NCI-H510A treated with DMSO at 0.1 percent for 48 hours (cell line): ENCODE data around the gene CLK2.
"Not testable (repeated sequence)": the region's sequence is repeated elsewhere in the genome, so short reads cannot be mapped to it uniquely, and the experiment has no call there.

ENCODE experiments used
- DNase-seq: peaks from one replicate; lab custom pipeline; 2025; lab: John Stamatoyannopoulos, UW

CLK2 gene

GRCh38 chr1:155241841-155242264 lies 31.5 kb downstream of the CLK2 start:
- DNase-seq: no peak

- DNase-seq: peak; percentile 82
Measured at GRCh38 chr1:155241069-155241679, 32.1 kb downstream of the CLK2 start.

- DNase-seq: no peak
Measured at GRCh38 chr1:155236451-155236850, 36.9 kb downstream of the CLK2 start.

GRCh38 chr1:155235375-155235774 lies 37.9 kb downstream of the CLK2 start:
- DNase-seq: not testable (repeated sequence)

GRCh38 chr1:155233502-155233901 lies 39.8 kb downstream of the CLK2 start:
- DNase-seq: not testable (repeated sequence)

GRCh38 chr1:155232001-155232978 lies 41.0 kb downstream of the CLK2 start:
- not testable (repeated sequence) for DNase-seq

GRCh38 chr1:155231302-155231701 lies 42.0 kb downstream of the CLK2 start:
- DNase-seq: not testable (repeated sequence)

- DNase-seq: no peak
Measured at GRCh38 chr1:155228096-155228427, 45.2 kb downstream of the CLK2 start.

GRCh38 chr1:155227261-155228095 lies 45.8 kb downstream of the CLK2 start:
- peak; percentile 98 for DNase-seq

- no peak for DNase-seq
Measured at GRCh38 chr1:155226910-155227260, 46.4 kb downstream of the CLK2 start.

GRCh38 chr1:155226188-155226909 lies 47.0 kb downstream of the CLK2 start:
- peak; percentile 68 for DNase-seq

GRCh38 chr1:155225404-155225759 lies 47.9 kb downstream of the CLK2 start:
- DNase-seq: not testable (repeated sequence)

GRCh38 chr1:155223047-155223446 lies 50.3 kb downstream of the CLK2 start:
- no peak for DNase-seq

GRCh38 chr1:155220211-155220965 lies 52.9 kb downstream of the CLK2 start:
- DNase-seq: not testable (repeated sequence)

- DNase-seq: no peak
Measured at GRCh38 chr1:155219592-155220031, 53.7 kb downstream of the CLK2 start.

- peak; percentile 37 for DNase-seq
Measured at GRCh38 chr1:155218854-155219591, 54.3 kb downstream of the CLK2 start.

GRCh38 chr1:155214702-155215101 lies 58.6 kb downstream of the CLK2 start:
- not testable (repeated sequence) for DNase-seq
